GM12891 (cell line): ENCODE measurements around the gene CRYM.

Source experiments
- PAX5 ChIP-seq: IDR thresholded peaks from 2 replicates; pipeline ENCODE4 v1.6.1; 2011; ENCODE audit warnings: low read length, moderate library complexity, mild to moderate bottlenecking; ENCODE audit not compliant: insufficient read depth, severe bottlenecking
- POLR2A ChIP-seq: IDR thresholded peaks from 2 replicates; pipeline ENCODE4 v1.6.1; 2011; ENCODE audit warnings: low read depth, low read length, control low read depth
- POLR2AphosphoS5 ChIP-seq: IDR thresholded peaks from 2 replicates; pipeline ENCODE4 v1.6.1; 2011; ENCODE audit warnings: low read depth, low read length, control low read depth
- TAF1 ChIP-seq: IDR thresholded peaks from 2 replicates; pipeline ENCODE4 v1.6.1; 2011; ENCODE audit warnings: low read depth, low read length, control low read depth

DNA sequence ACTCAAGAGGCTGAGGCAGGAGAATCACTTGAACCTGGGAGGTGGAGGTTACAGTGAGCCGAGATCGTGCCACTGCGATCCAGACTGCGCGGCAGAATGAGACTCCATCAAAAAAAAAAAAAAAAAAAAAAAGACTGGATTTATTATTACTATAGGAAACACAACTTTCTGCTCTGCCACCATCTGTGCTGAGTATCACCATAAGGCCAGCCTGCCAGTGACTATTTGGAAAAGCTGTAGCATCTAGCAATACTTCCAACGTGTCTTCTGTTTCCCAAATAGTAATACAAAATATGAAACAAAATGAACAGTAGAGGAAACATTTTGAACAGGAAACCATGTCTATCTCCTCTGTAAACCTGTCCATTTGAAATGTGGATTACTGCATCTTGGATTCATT lies 43.6 kb upstream of the CRYM start:
- TF ChIP-seq POLR2A: no peak
- no peak for TF ChIP-seq TAF1
- no peak for TF ChIP-seq POLR2AphosphoS5
- TF ChIP-seq PAX5: no peak
